Measurements from ENCODE around the gene SLC9A2.

Gene SLC9A2

GRCh38 chr2:102698369-102699111 lies 79.2 kb downstream of the SLC9A2 start:
- Histone ChIP-seq H4K5ac (ENCODE audit: low read length) (no peak overlapping the region), H3K4me3 (ENCODE audit: low read length) (no peak overlapping the region), H3K36me3 (ENCODE audit: control insufficient read depth, insufficient read depth, low read length) (no peaks in the 10 kb centered on the region), H3K23ac (ENCODE audit: low read length) (no peak overlapping the region), H3K79me1 (ENCODE audit: low read length) (no peaks in the 10 kb centered on the region), H3K18ac (ENCODE audit: low read length) (no peak overlapping the region), H4K8ac (ENCODE audit: low read depth, low read length) (no peak overlapping the region), H3K79me2 (ENCODE audit: control insufficient read depth, insufficient read depth, low read length) (no peaks in the 10 kb centered on the region), H2AK5ac (ENCODE audit: low read length) (no peak overlapping the region), H3K27ac (ENCODE audit: low read depth, low read length) (no peak overlapping the region), H2BK120ac (ENCODE audit: low read depth, low read length) (no peak overlapping the region), H3K4me2 (ENCODE audit: low read length) (no peak overlapping the region), H2BK5ac (ENCODE audit: low read length) (no peak overlapping the region), H2BK15ac (replicated peaks; ENCODE audit: low read depth) (no peak overlapping the region), H3K9ac (ENCODE audit: low read length) (no peak overlapping the region), H3K27me3 (ENCODE audit: insufficient read depth, low read length, poor library complexity) (no peaks in the 10 kb centered on the region), H3K4me1 (ENCODE audit: control insufficient read depth, low read depth, low read length) (no peaks in the 10 kb centered on the region), H3K56ac (ENCODE audit: low read length) (no peak overlapping the region), H3K4ac (ENCODE audit: low read depth, low read length) (no peak overlapping the region)
- DNase-seq, result no peak
- WGBS (ENCODE audit: extremely low coverage, insufficient coverage, low lambda C conversion rate), result no CpG with 5 or more reads among the region's 6 CpGs

DNA sequence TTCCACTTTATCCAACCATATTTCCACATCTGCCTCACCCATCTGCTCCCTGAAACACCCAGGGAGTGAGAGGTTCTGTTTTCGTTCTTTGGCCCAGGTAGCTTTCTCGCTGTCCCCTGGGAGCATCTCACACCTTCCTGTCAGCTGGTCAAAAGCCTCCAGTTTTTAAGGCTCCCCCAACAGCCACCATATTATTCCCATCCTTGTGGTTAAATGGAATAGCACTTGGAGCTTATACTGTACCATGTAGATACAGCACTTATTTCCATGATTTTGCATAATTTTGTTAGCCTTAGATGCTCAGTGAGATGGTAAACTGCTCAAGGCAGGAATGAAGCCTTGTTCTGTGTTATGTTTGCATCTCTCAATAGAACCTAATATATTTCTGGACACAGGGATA lies 84.0 kb downstream of the SLC9A2 start:
- Histone ChIP-seq H3K9ac (ENCODE audit: low read length) (no peak overlapping the region), H4K5ac (ENCODE audit: low read length) (no peak overlapping the region), H3K27ac (ENCODE audit: low read depth, low read length) (no peak overlapping the region), H3K4ac (ENCODE audit: low read depth, low read length) (no peak overlapping the region), H3K4me1 (ENCODE audit: control insufficient read depth, low read depth, low read length) (no peaks in the 10 kb centered on the region), H4K8ac (ENCODE audit: low read depth, low read length) (no peak overlapping the region), H2BK5ac (ENCODE audit: low read length) (no peak overlapping the region), H3K56ac (ENCODE audit: low read length) (no peak overlapping the region), H3K4me2 (ENCODE audit: low read length) (no peak overlapping the region), H2BK120ac (ENCODE audit: low read depth, low read length) (no peak overlapping the region), H2AK5ac (ENCODE audit: low read length) (no peak overlapping the region), H2BK15ac (replicated peaks; ENCODE audit: low read depth) (no peak overlapping the region), H3K79me2 (ENCODE audit: control insufficient read depth, insufficient read depth, low read length) (no peaks in the 10 kb centered on the region), H3K18ac (ENCODE audit: low read length) (no peak overlapping the region), H3K79me1 (ENCODE audit: low read length) (no peaks in the 10 kb centered on the region), H3K36me3 (ENCODE audit: control insufficient read depth, insufficient read depth, low read length) (no peaks in the 10 kb centered on the region), H3K27me3 (ENCODE audit: insufficient read depth, low read length, poor library complexity) (no peaks in the 10 kb centered on the region), H3K4me3 (ENCODE audit: low read length) (no peak overlapping the region), H3K23ac (ENCODE audit: low read length) (no peak overlapping the region)
- WGBS (ENCODE audit: extremely low coverage, insufficient coverage, low lambda C conversion rate), result no CpG with 5 or more reads among the region's 2 CpGs
- DNase-seq, result no peak

GRCh38 chr2:102703748-102704147 lies 84.4 kb downstream of the SLC9A2 start:
- Histone ChIP-seq H3K9ac (ENCODE audit: low read length) (no peak overlapping the region), H2BK15ac (replicated peaks; ENCODE audit: low read depth) (no peak overlapping the region), H2BK120ac (ENCODE audit: low read depth, low read length) (no peak overlapping the region), H3K23ac (ENCODE audit: low read length) (no peak overlapping the region), H2AK5ac (ENCODE audit: low read length) (no peak overlapping the region), H3K4me1 (ENCODE audit: control insufficient read depth, low read depth, low read length) (no peaks in the 10 kb centered on the region), H3K79me1 (ENCODE audit: low read length) (no peaks in the 10 kb centered on the region), H2BK5ac (ENCODE audit: low read length) (no peak overlapping the region), H3K27me3 (ENCODE audit: insufficient read depth, low read length, poor library complexity) (no peaks in the 10 kb centered on the region), H3K18ac (ENCODE audit: low read length) (no peak overlapping the region), H4K5ac (ENCODE audit: low read length) (no peak overlapping the region), H3K27ac (ENCODE audit: low read depth, low read length) (no peak overlapping the region), H3K4me2 (ENCODE audit: low read length) (no peak overlapping the region), H4K8ac (ENCODE audit: low read depth, low read length) (no peak overlapping the region), H3K56ac (ENCODE audit: low read length) (no peak overlapping the region), H3K79me2 (ENCODE audit: control insufficient read depth, insufficient read depth, low read length) (no peaks in the 10 kb centered on the region), H3K4me3 (ENCODE audit: low read length) (no peak overlapping the region), H3K36me3 (ENCODE audit: control insufficient read depth, insufficient read depth, low read length) (no peaks in the 10 kb centered on the region), H3K4ac (ENCODE audit: low read depth, low read length) (no peak overlapping the region)
- peak; percentile 53 for DNase-seq

DNA sequence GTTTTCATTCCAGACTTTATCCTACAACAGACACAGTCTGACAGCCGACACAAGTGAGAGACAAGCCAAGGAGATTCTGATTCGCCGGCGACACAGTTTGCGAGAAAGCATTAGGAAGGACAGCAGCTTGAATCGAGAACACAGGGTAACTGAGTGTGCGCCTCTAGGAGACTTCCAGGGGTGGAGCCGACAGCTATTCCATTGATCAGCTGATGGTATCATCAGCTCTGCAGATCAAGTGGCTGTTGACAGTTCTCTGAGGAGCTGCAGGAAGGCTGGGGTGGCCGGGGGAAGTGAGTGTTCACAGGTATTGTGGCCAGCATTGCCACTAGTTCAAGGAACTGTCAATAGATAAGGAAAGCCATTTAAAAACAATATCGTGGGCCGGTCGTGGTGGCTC lies 85.2 kb downstream of the SLC9A2 start:
- no peaks in the 10 kb centered on the region for H3K27me3 ChIP-seq (ENCODE audit: insufficient read depth, low read length, poor library complexity)
- H3K4ac ChIP-seq (ENCODE audit: low read depth, low read length), result no peak overlapping the region
- no peak overlapping the region for H2BK120ac ChIP-seq (ENCODE audit: low read depth, low read length)
- H3K23ac ChIP-seq (ENCODE audit: low read length), result no peak overlapping the region
- H3K79me2 ChIP-seq (ENCODE audit: control insufficient read depth, insufficient read depth, low read length), result no peaks in the 10 kb centered on the region
- no peak overlapping the region for H3K27ac ChIP-seq (ENCODE audit: low read depth, low read length)
- DNase-seq, result peak; percentile 72
- H2BK15ac ChIP-seq (replicated peaks; ENCODE audit: low read depth), result no peak overlapping the region
- no peak overlapping the region for H3K56ac ChIP-seq (ENCODE audit: low read length)
- H3K18ac ChIP-seq (ENCODE audit: low read length), result no peak overlapping the region
- no peak overlapping the region for H4K5ac ChIP-seq (ENCODE audit: low read length)
- no peaks in the 10 kb centered on the region for H3K36me3 ChIP-seq (ENCODE audit: control insufficient read depth, insufficient read depth, low read length)
- no peak overlapping the region for H2AK5ac ChIP-seq (ENCODE audit: low read length)
- no peaks in the 10 kb centered on the region for H3K79me1 ChIP-seq (ENCODE audit: low read length)
- no peak overlapping the region for H2BK5ac ChIP-seq (ENCODE audit: low read length)
- WGBS (ENCODE audit: extremely low coverage, insufficient coverage, low lambda C conversion rate), result no CpG with 5 or more reads among the region's 12 CpGs
- H3K9ac ChIP-seq (ENCODE audit: low read length), result no peak overlapping the region
- no peaks in the 10 kb centered on the region for H3K4me1 ChIP-seq (ENCODE audit: control insufficient read depth, low read depth, low read length)
- H3K4me2 ChIP-seq (ENCODE audit: low read length), result no peak overlapping the region
- no peak overlapping the region for H4K8ac ChIP-seq (ENCODE audit: low read depth, low read length)
- no peak overlapping the region for H3K4me3 ChIP-seq (ENCODE audit: low read length)

- Histone ChIP-seq H3K18ac (ENCODE audit: low read length) (no peak overlapping the region), H3K4ac (ENCODE audit: low read depth, low read length) (no peak overlapping the region), H3K79me2 (ENCODE audit: control insufficient read depth, insufficient read depth, low read length) (no peaks in the 10 kb centered on the region), H3K56ac (ENCODE audit: low read length) (no peak overlapping the region), H3K36me3 (ENCODE audit: control insufficient read depth, insufficient read depth, low read length) (no peaks in the 10 kb centered on the region), H3K9ac (ENCODE audit: low read length) (no peak overlapping the region), H3K4me3 (ENCODE audit: low read length) (no peak overlapping the region), H2AK5ac (ENCODE audit: low read length) (no peak overlapping the region), H3K4me2 (ENCODE audit: low read length) (no peak overlapping the region), H4K8ac (ENCODE audit: low read depth, low read length) (no peak overlapping the region), H3K4me1 (ENCODE audit: control insufficient read depth, low read depth, low read length) (no peaks in the 10 kb centered on the region), H3K27ac (ENCODE audit: low read depth, low read length) (no peak overlapping the region), H2BK5ac (ENCODE audit: low read length) (no peak overlapping the region), H3K79me1 (ENCODE audit: low read length) (no peaks in the 10 kb centered on the region), H3K23ac (ENCODE audit: low read length) (no peak overlapping the region), H4K5ac (ENCODE audit: low read length) (no peak overlapping the region), H3K27me3 (ENCODE audit: insufficient read depth, low read length, poor library complexity) (no peaks in the 10 kb centered on the region), H2BK15ac (replicated peaks; ENCODE audit: low read depth) (no peak overlapping the region), H2BK120ac (ENCODE audit: low read depth, low read length) (no peak overlapping the region)
- DNase-seq, result peak; percentile 25
- no CpG with 5 or more reads among the region's 20 CpGs for WGBS (ENCODE audit: extremely low coverage, insufficient coverage, low lambda C conversion rate)
Measured at GRCh38 chr2:102707796-102708695, 88.7 kb downstream of the SLC9A2 start.

All from mesendoderm (in vitro differentiated cells).